NOMO-1 (cell line): Measurements from ENCODE around the gene CXorf66.
"Not testable (repeated sequence)": the region's sequence is repeated elsewhere in the genome, so short reads cannot be mapped to it uniquely, and the experiment has no call there.

Experiments used
- DNase-seq, 2 experiments: peaks; one replicate each; lab custom pipeline; 2025; ENCODE audit not compliant: unreplicated experiment in 2 of 2; lab: John Stamatoyannopoulos, UW

Gene CXorf66

GRCh38 chrX:139965421-139965820 lies at the start of gene CXorf66:
Gene CXorf66, minus strand, starts transcription at chrX:139965521. Its CDS starts 25 bp downstream, at chrX:139965496.
- no peak for DNase-seq

GRCh38 chrX:139982856-139983255 lies 17.5 kb upstream of the CXorf66 start:
- DNase-seq = no peak

GRCh38 chrX:139974471-139974870 lies 9.2 kb upstream of the CXorf66 start:
- no peak for DNase-seq

GRCh38 chrX:139972629-139973624 lies 7.6 kb upstream of the CXorf66 start:
- DNase-seq = no peak

GRCh38 chrX:139972113-139972512 lies 6.8 kb upstream of the CXorf66 start:
- DNase-seq = no peak

- no peak for DNase-seq
Measured at GRCh38 chrX:139971394-139971749, 6.1 kb upstream of the CXorf66 start.

- DNase-seq = no peak
Measured at GRCh38 chrX:139969286-139969685, 4.0 kb upstream of the CXorf66 start.

GRCh38 chrX:139967750-139968149 lies 2.4 kb upstream of the CXorf66 start:
- DNase-seq = no peak

GRCh38 chrX:139967300-139967699 lies 2.0 kb upstream of the CXorf66 start:
- DNase-seq = no peak

GRCh38 chrX:139966159-139966558 lies 838 bp upstream of the CXorf66 start:
- DNase-seq = not testable (repeated sequence)

- not testable (repeated sequence) for DNase-seq
Measured at GRCh38 chrX:139961091-139961490, 4.2 kb downstream of the CXorf66 start.

GRCh38 chrX:139949703-139950102 lies 15.6 kb downstream of the CXorf66 start:
- DNase-seq = no peak

GRCh38 chrX:139945075-139945474 lies 20.2 kb downstream of the CXorf66 start:
- DNase-seq = no peak

- DNase-seq = peak in 1 of 2 experiments; percentile 12
Measured at GRCh38 chrX:139936259-139936658, 29.1 kb downstream of the CXorf66 start.

GRCh38 chrX:139933904-139934303 lies 31.4 kb downstream of the CXorf66 start:
- DNase-seq = no peak

GRCh38 chrX:139932901-139933796 lies 32.2 kb downstream of the CXorf66 start, which contains the start of gene ATP11C:
Gene ATP11C, minus strand, starts transcription at chrX:139933053. Its CDS starts 1,011 bp downstream, at chrX:139932042.
- DNase-seq = peak; percentile 63 to 84

GRCh38 chrX:139932073-139932900 lies 33.0 kb downstream of the CXorf66 start:
- no peak for DNase-seq

- no peak for DNase-seq
Measured at GRCh38 chrX:139931646-139932072, 33.7 kb downstream of the CXorf66 start.

GRCh38 chrX:139930916-139931645 lies 34.2 kb downstream of the CXorf66 start:
- no peak for DNase-seq

- DNase-seq = no peak
Measured at GRCh38 chrX:139930401-139930800, 34.9 kb downstream of the CXorf66 start.
